ACC112 (cell line): ENCODE measurements around the gene ZNF69.
"Not testable (repeated sequence)": the region's sequence is repeated elsewhere in the genome, so short reads cannot be mapped to it uniquely, and the experiment has no call there.

ENCODE experiments used
- H2AFZ ChIP-seq: fragments of 200-600 bp; sonication (generic); one replicate; pipeline ENCODE4 v1.6.0; 2017; ENCODE audit warnings: antibody characterized with exemption, low read length; ENCODE audit not compliant: unreplicated experiment
- H3K27ac ChIP-seq: fragments of 200-600 bp; sonication (generic); 2 replicates; pipeline ENCODE4 v1.5.1; 2014; ENCODE audit warnings: low read depth, mild to moderate bottlenecking, antibody characterized with exemption, low read length, moderate library complexity
- H3K27me3 ChIP-seq: fragments of 200-600 bp; sonication (generic); 2 replicates; pipeline ENCODE4 v1.6.1; 2014; ENCODE audit warnings: mild to moderate bottlenecking, antibody characterized with exemption, low read length, moderate library complexity, mixed read lengths; ENCODE audit not compliant: insufficient read depth
- H3K36me3 ChIP-seq: fragments of 200-600 bp; sonication (generic); 2 replicates; pipeline ENCODE4 v1.6.1; 2016; ENCODE audit warnings: mild to moderate bottlenecking, antibody characterized with exemption, low read length, moderate library complexity, mixed read lengths; ENCODE audit not compliant: insufficient read depth
- H3K4me1 ChIP-seq: fragments of 200-600 bp; sonication (generic); one replicate; pipeline ENCODE4 v1.6.1; 2016; ENCODE audit warnings: low read length, mixed read lengths; ENCODE audit not compliant: insufficient read depth, unreplicated experiment, control insufficient read depth
- H3K4me3 ChIP-seq: fragments of 200-600 bp; sonication (generic); 2 replicates; pipeline ENCODE4 v1.5.1; 2014; ENCODE audit warnings: mild to moderate bottlenecking, low read depth, low read length
- H3K79me2 ChIP-seq: fragments of 200-600 bp; sonication (generic); one replicate; pipeline ENCODE4 v1.6.0; 2016; ENCODE audit warnings: low read length; ENCODE audit not compliant: control insufficient read depth, unreplicated experiment, insufficient read depth

The ZNF69 gene

DNA sequence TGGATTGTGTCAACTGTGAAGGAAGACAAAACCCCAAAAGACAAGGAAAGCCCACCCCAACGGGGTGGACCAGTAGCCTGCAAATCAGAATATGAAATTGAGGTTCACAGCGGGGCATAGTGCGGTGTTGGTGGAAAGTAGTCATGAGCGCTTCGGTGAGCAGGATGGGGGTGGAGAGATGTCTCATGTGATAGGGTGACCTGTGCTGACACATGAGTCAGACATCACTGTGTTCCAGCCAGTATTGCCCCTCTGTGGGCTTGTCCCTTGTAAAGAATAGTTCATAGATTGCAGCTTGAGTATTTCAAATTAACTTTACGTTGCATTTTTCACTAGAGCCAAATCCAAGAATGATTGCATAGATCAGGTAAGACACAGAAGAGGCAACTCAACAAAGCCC lies 7.3 kb downstream of the ZNF69 start:
- Histone ChIP-seq H3K4me3 (no peak overlapping the region), H3K4me1 (no peaks in the 10 kb centered on the region), H3K36me3 (no peaks in the 10 kb centered on the region), H2AFZ (no peak overlapping the region), H3K27me3 (no peaks in the 10 kb centered on the region), H3K79me2 (no peaks in the 10 kb centered on the region), H3K27ac (no peak overlapping the region)

DNA sequence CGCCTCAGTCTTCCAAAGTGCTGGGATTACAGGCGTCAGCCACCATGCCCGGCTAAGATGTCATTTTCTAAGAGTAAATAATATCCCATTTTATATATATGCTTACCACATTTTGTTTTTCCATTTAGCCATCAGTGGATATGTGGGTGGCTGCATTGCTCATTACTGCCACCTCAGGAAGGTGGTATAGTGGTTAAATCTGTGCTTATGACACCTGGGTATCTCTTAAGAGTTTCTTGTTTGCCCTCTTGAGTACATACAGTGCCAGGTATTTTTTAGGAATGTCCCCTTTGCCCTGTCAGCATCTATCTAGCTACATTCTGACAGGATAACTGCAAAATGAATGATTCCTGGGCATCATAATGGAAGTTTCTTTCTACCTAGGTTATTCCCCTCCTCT lies 14.6 kb downstream of the ZNF69 start:
- Histone ChIP-seq H2AFZ (no peak overlapping the region), H3K36me3 (peaks cover 12% of the 10 kb centered on the region), H3K79me2 (no peaks in the 10 kb centered on the region), H3K4me1 (no peaks in the 10 kb centered on the region), H3K27me3 (no peaks in the 10 kb centered on the region), H3K27ac (no peak overlapping the region), H3K4me3 (no peak overlapping the region)

GRCh38 chr19:11905928-11906327 lies 18.3 kb downstream of the ZNF69 start:
- H3K79me2 ChIP-seq, result no peaks in the 10 kb centered on the region
- no peaks in the 10 kb centered on the region for H3K27me3 ChIP-seq
- no peak overlapping the region for H3K27ac ChIP-seq
- no peak overlapping the region for H2AFZ ChIP-seq
- no peaks in the 10 kb centered on the region for H3K4me1 ChIP-seq
- peaks cover 12% of the 10 kb centered on the region for H3K36me3 ChIP-seq
- H3K4me3 ChIP-seq, result no peak overlapping the region

- not testable (repeated sequence) for H3K4me3 ChIP-seq, H3K36me3 ChIP-seq, H3K27ac ChIP-seq, H3K27me3 ChIP-seq, H2AFZ ChIP-seq, H3K4me1 ChIP-seq, H3K79me2 ChIP-seq
Measured at GRCh38 chr19:11911937-11912336, 24.4 kb downstream of the ZNF69 start.

- not testable (repeated sequence) for H3K4me3 ChIP-seq, H3K4me1 ChIP-seq, H2AFZ ChIP-seq, H3K27me3 ChIP-seq, H3K79me2 ChIP-seq, H3K36me3 ChIP-seq, H3K27ac ChIP-seq
Measured at GRCh38 chr19:11914417-11915051, 27.0 kb downstream of the ZNF69 start.

DNA sequence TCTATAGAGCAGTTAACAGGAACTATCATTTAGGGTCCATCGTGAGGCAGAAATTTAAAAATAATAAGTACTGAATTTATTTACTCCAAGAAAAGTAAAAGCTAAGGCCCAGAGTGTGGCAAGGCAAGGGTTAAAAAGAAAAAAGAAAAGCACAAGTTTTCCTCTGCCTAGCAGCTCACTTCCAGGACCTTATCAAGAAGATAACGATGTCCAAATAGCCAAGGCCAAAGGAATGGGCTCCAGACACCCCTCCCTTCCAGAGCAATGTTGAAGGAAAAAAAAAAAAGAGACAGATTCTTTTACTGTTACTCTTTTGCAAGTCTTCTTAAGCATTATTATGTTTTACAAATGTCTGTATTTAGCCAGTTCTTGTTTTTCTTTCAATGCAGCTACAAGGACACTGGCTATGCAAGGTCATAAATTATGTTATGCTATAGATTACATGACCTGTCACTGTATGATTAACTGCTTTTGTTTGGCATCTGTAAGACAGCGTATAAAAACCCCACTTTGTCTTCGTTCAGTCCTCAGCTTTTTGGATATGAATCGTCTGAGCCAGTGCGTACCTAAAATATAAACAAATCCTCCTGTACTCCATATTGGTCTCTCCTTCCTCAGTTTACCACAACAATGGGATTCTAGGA lies 34.4 kb downstream of the ZNF69 start:
- Histone ChIP-seq H3K4me3 (no peak overlapping the region), H3K4me1 (no peaks in the 10 kb centered on the region), H3K27ac (no peak overlapping the region), H3K79me2 (peaks cover 18% of the 10 kb centered on the region), H2AFZ (no peak overlapping the region), H3K36me3 (no peaks in the 10 kb centered on the region), H3K27me3 (no peaks in the 10 kb centered on the region)

GRCh38 chr19:11924886-11925650 lies 37.5 kb downstream of the ZNF69 start, which contains the start of gene ZNF700:
ZNF700 (plus strand) TSS chr19:11925107; CDS start chr19:11925211, 104 bp downstream.
- Histone ChIP-seq H3K4me1 (no peaks in the 10 kb centered on the region), H2AFZ (peak within 1 kb of the TSS; percentile 80), H3K27ac (peak within 1 kb of the TSS; percentile 76), H3K36me3 (no peaks in the 10 kb centered on the region), H3K79me2 (peaks cover 38% of the 10 kb centered on the region), H3K27me3 (no peaks in the 10 kb centered on the region), H3K4me3 (peak within 1 kb of the TSS; percentile 98)

GRCh38 chr19:11925651-11926187 lies 38.1 kb downstream of the ZNF69 start:
- peak overlapping the region; percentile 98 for H3K4me3 ChIP-seq
- peaks cover 41% of the 10 kb centered on the region for H3K79me2 ChIP-seq
- H3K27me3 ChIP-seq, H3K4me1 ChIP-seq, H3K36me3 ChIP-seq: not testable (repeated sequence)
- H3K27ac ChIP-seq, result peak overlapping the region; percentile 76
- H2AFZ ChIP-seq, result peak overlapping the region; percentile 53

DNA sequence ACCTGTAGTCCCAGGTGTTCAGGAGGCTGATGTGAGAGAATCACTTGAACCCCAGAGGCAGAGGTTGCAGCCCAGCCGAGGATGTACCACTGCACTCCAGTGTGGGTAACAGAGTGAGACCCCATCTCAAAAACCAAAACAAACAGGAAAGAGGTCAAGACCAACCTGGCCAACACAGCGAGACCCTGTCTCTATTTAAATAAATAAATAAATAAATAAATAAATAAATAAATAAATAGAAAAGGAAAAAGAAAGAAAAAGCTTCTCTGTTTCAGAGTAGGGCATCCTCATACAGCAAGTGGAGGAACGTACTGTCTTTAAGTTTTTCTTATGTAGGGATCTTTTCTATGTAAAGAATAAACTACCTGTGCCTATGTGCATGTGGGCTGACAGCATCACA lies 39.6 kb downstream of the ZNF69 start:
- Histone ChIP-seq H3K27ac (no peak overlapping the region), H3K79me2 (peaks cover 48% of the 10 kb centered on the region), H3K27me3 (no peaks in the 10 kb centered on the region), H3K4me1 (no peaks in the 10 kb centered on the region), H3K36me3 (0 out of 2 replicates have a peak, but pooled peaks cover 3% of the 10 kb centered on the region), H3K4me3 (no peak overlapping the region), H2AFZ (no peak overlapping the region)

DNA sequence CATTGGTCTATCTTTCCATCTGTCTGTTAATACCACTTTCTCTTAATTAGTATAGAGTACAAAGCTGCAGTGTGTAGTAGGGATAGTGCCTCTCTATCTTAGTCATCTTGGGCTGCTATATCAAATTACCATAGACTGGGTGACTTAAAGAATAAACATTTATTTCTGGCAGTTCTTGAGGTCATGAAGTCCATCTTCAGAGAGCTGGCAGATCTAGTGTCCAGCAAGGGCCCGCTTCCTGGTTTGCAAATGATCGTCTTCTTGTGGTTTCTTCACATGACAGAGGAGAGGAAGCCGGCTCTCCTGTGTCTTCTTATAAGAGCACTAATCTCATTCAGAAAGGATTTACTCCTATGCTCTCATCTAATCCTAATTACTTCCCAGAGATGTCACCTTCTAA lies 43.5 kb downstream of the ZNF69 start:
- Histone ChIP-seq H3K36me3 (peaks cover 3% of the 10 kb centered on the region; the same call in 1 of the 2 replicates), H3K27ac (no peak overlapping the region), H3K4me3 (no peak overlapping the region), H2AFZ (no peak overlapping the region), H3K27me3 (no peaks in the 10 kb centered on the region), H3K79me2 (peaks cover 58% of the 10 kb centered on the region), H3K4me1 (no peaks in the 10 kb centered on the region)
